HL-60 (cell line): ENCODE measurements around the gene DUSP21.
"Not testable (repeated sequence)": the region's sequence is repeated elsewhere in the genome, so short reads cannot be mapped to it uniquely, and the experiment has no call there.

Experiments
- DNase-seq, 2 experiments: peaks; one replicate each; pipeline ENCODE4 v3.0.0-alpha.2; 2010 to 2020; ENCODE audit warnings: low read depth in 1 of 2, low spot score in 1 of 2
- H3K27ac ChIP-seq: fragments of 250-450 bp; sonication (Bioruptor Pico); replicated peaks from 2 replicates; pipeline ENCODE4 v1.5.1; 2020; ENCODE audit warnings: mild to moderate bottlenecking, moderate library complexity
- H3K27me3 ChIP-seq: fragments of 250-450 bp; sonication (Bioruptor Pico); 2 replicates; pipeline ENCODE4 v1.5.1; 2021; ENCODE audit warnings: mild to moderate bottlenecking, moderate library complexity; ENCODE audit not compliant: insufficient read depth, poor library complexity, severe bottlenecking
- H3K4me3 ChIP-seq: replicated peaks from 2 replicates; pipeline ENCODE4 v1.5.1; 2011; ENCODE audit warnings: mild to moderate bottlenecking, control low read depth, low read length; ENCODE audit not compliant: insufficient read depth
- GABPA ChIP-seq: IDR thresholded peaks from 2 replicates; pipeline ENCODE4 v1.6.1; 2012; ENCODE audit warnings: low read depth
- POLR2AphosphoS5 ChIP-seq: IDR thresholded peaks from 2 replicates; pipeline ENCODE4 v1.6.1; 2012; ENCODE audit warnings: low read depth
- SPI1 ChIP-seq: IDR thresholded peaks from 2 replicates; pipeline ENCODE4 v1.6.1; 2012; ENCODE audit warnings: low read depth, mild to moderate bottlenecking, borderline replicate concordance
- TF ChIP-seq, protein P1 (sequence below): IDR thresholded peaks from 2 replicates; pipeline ENCODE4 v1.6.1; 2012; ENCODE audit warnings: low read depth; ENCODE audit not compliant: insufficient replicate concordance
- TF ChIP-seq, protein P2 (sequence below): IDR thresholded peaks from one replicate; pipeline ENCODE4 v1.5.1; 2011; ENCODE audit warnings: low read length, control low read depth, inconsistent platforms; ENCODE audit not compliant: insufficient read depth

The DUSP21 gene

DNA sequence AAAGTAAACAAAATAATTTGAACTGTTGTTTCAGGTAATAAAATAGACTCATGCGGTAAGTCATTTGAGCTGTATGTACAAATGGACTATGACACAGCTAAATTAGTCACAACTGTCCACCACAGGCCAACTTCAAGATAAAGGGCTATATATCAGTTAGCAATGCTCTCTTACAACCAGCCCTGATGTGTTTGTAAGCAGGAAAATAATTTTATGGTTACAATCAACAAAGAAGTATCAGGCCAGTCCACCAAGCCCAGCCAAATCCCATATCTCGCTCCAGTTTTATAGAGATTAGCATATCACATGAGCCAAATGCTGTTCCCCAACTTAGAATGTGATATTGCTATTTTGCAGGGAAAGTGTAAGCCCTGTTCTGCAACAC is 511 bp upstream of the DUSP21 start:
- Histone ChIP-seq H3K27me3 (no peaks in the 10 kb centered on the region), H3K4me3 (no peak overlapping the region), H3K27ac (no peak overlapping the region)
- TF ChIP-seq, protein P1, sequence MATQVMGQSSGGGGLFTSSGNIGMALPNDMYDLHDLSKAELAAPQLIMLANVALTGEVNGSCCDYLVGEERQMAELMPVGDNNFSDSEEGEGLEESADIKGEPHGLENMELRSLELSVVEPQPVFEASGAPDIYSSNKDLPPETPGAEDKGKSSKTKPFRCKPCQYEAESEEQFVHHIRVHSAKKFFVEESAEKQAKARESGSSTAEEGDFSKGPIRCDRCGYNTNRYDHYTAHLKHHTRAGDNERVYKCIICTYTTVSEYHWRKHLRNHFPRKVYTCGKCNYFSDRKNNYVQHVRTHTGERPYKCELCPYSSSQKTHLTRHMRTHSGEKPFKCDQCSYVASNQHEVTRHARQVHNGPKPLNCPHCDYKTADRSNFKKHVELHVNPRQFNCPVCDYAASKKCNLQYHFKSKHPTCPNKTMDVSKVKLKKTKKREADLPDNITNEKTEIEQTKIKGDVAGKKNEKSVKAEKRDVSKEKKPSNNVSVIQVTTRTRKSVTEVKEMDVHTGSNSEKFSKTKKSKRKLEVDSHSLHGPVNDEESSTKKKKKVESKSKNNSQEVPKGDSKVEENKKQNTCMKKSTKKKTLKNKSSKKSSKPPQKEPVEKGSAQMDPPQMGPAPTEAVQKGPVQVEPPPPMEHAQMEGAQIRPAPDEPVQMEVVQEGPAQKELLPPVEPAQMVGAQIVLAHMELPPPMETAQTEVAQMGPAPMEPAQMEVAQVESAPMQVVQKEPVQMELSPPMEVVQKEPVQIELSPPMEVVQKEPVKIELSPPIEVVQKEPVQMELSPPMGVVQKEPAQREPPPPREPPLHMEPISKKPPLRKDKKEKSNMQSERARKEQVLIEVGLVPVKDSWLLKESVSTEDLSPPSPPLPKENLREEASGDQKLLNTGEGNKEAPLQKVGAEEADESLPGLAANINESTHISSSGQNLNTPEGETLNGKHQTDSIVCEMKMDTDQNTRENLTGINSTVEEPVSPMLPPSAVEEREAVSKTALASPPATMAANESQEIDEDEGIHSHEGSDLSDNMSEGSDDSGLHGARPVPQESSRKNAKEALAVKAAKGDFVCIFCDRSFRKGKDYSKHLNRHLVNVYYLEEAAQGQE: no peak
- TF ChIP-seq POLR2AphosphoS5: no peak
- TF ChIP-seq GABPA: no peak
- TF ChIP-seq, protein P2, sequence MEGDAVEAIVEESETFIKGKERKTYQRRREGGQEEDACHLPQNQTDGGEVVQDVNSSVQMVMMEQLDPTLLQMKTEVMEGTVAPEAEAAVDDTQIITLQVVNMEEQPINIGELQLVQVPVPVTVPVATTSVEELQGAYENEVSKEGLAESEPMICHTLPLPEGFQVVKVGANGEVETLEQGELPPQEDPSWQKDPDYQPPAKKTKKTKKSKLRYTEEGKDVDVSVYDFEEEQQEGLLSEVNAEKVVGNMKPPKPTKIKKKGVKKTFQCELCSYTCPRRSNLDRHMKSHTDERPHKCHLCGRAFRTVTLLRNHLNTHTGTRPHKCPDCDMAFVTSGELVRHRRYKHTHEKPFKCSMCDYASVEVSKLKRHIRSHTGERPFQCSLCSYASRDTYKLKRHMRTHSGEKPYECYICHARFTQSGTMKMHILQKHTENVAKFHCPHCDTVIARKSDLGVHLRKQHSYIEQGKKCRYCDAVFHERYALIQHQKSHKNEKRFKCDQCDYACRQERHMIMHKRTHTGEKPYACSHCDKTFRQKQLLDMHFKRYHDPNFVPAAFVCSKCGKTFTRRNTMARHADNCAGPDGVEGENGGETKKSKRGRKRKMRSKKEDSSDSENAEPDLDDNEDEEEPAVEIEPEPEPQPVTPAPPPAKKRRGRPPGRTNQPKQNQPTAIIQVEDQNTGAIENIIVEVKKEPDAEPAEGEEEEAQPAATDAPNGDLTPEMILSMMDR: no peak
- TF ChIP-seq SPI1: no peak
- no peak for DNase-seq

DNA sequence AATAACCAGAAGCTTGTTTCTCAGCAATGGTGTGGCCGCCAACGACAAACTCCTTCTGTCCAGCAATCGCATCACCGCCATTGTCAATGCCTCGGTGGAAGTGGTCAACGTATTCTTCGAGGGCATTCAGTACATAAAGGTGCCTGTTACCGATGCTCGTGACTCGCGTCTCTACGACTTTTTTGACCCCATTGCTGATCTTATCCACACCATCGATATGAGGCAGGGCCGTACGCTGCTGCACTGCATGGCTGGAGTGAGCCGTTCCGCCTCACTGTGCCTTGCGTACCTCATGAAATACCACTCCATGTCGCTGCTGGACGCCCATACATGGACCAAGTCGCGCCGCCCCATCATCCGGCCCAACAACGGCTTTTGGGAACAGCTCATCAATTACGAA is 383 bp downstream of the DUSP21 start:
- no peak overlapping the region for H3K27ac ChIP-seq
- TF ChIP-seq GABPA: no peak
- TF ChIP-seq, protein P2: no peak
- H3K27me3 ChIP-seq: no peaks in the 10 kb centered on the region
- DNase-seq: no peak
- no peak overlapping the region for H3K4me3 ChIP-seq

DNA sequence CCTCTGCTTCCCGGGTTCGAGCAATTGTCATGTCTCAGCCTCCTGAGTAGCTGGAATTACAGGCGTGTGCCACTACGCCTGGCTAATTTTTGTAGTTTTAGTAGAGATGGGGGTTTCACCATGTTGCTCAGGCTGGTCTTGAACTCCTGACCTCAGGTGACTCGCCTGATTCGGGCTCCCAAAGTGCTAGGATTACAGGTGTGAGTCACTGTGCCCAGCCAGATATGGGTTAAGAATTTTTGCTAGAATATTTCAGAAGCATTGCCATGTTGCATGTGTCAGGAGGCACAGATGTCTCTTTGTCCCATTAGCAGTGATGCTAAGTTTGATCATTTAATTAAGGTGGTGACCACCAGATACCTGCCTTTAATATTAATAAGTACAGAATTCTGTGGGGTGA is 7.1 kb downstream of the DUSP21 start:
- DNase-seq, H3K27ac ChIP-seq, H3K27me3 ChIP-seq: not testable (repeated sequence)

DNA sequence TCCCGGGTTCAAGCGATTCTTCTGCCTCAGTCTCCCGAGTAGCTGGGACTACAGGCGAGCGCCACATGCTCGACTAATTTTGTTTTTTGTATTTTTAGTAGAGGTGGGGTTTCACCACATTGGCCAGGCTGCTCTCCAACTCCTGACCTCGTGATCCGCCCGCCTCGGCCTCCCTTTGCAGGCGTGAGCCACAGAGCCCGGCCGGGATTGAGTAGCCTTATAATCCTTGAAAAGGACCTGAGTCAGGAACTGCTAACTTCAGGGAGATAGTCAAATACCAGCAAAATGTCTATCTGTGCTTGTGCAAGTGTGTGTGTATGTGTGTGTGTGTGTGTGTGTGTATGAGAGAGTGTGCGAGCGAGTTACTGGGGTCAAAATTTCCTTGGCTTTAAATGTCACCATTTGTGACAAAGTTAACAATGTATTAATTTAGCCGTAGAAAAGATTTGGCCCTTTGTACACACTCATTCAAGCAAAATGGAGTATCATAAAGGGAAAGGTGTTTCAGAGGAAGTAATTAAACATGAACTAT is 27.4 kb downstream of the DUSP21 start:
- H3K27ac ChIP-seq: peak overlapping the region; percentile 96
- TF ChIP-seq SPI1 (no peak), GABPA (no peak), POLR2AphosphoS5 (no peak)
- TF ChIP-seq, protein P1: peak; percentile 71
- TF ChIP-seq, protein P2: no peak
- H3K4me3 ChIP-seq: peak overlapping the region; percentile 54
- H3K27me3 ChIP-seq: no peaks in the 10 kb centered on the region
- DNase-seq: no peak

More for the DNA sequence above, 7.1 kb downstream of the DUSP21 start:
- not testable (repeated sequence) for H3K4me3 ChIP-seq
